HEK293 (cell line): ENCODE results near the gene NOS2.
A peak's percentile ranks its signal among the peaks of the same experiment; 100 is the strongest.
"Not testable (repeated sequence)": the region's sequence is repeated elsewhere in the genome, so short reads cannot be mapped to it uniquely, and the experiment has no call there.

Experiments used
- CTCF ChIA-PET: fragments of 350-600 bp; formaldehyde crosslinking; extraction: SDS; loops from one replicate; lab custom pipeline; 2021; ENCODE audit warnings: antibody characterized with exemption; lab: Yijun Ruan, JAX
- POLR2A ChIA-PET: fragments of 300-600 bp; formaldehyde crosslinking; extraction: SDS; loops from one replicate; lab custom pipeline; 2020; ENCODE audit warnings: antibody characterized with exemption, inconsistent platforms; lab: Yijun Ruan, JAX
- H3K27ac ChIP-seq: fragments of 200-500 bp; sonication (Bioruptor generic); 2 replicates; pipeline ENCODE4 v1.5.1; 2014; ENCODE audit warnings: low read depth, low read length, control low read depth, inconsistent platforms; ENCODE audit errors: extremely low read depth
- H3K36me3 ChIP-seq, 2 experiments: fragments of 200-500 bp in 1 of 2; sonication (Bioruptor generic) in 1 of 2; 1 replicate in 1 of 2; 2 replicates in 1 of 2; pipeline ENCODE4 v1.5.1; 2014 to 2017; ENCODE audit warnings: inconsistent platforms in 2 of 2, low read length in 2 of 2; ENCODE audit not compliant: control insufficient read depth in 2 of 2, insufficient read depth in 1 of 2
- H3K4me1 ChIP-seq: fragments of 200-500 bp; sonication (Bioruptor generic); 2 replicates; pipeline ENCODE4 v1.5.1; 2014; ENCODE audit warnings: mild to moderate bottlenecking, low read length, inconsistent platforms; ENCODE audit not compliant: control insufficient read depth, insufficient read depth
- H3K4me3 ChIP-seq: 2 replicates; pipeline ENCODE4 v1.5.1; 2011; ENCODE audit warnings: low read depth, mild to moderate bottlenecking, control low read depth, low read length, moderate library complexity
- H3K9me3 ChIP-seq: fragments of 200-500 bp; sonication (Bioruptor generic); 2 replicates; pipeline ENCODE4 v1.5.1; 2014; ENCODE audit warnings: low read depth, low read length, inconsistent platforms; ENCODE audit not compliant: control insufficient read depth, insufficient read depth
- EGR2 ChIP-seq: fragments of 450-650 bp; formaldehyde crosslinking; IDR thresholded peaks from 2 replicates; pipeline ENCODE4 v1.5.1; 2016; ENCODE audit warnings: low read depth, missing biosample characterization, missing genetic modification characterization
- HOXC10 ChIP-seq: sonication (generic); formaldehyde crosslinking; IDR thresholded peaks from 2 replicates; pipeline ENCODE4 v1.8.1; 2023; ENCODE audit warnings: mild to moderate bottlenecking, missing genetic modification reagents
- IKZF3 ChIP-seq: fragments of 450-650 bp; IDR thresholded peaks from 2 replicates; pipeline ENCODE4 v1.5.0; 2018; ENCODE audit warnings: missing biosample characterization, mild to moderate bottlenecking, missing genetic modification characterization, moderate library complexity
- REST ChIP-seq: fragments of 450-650 bp; formaldehyde crosslinking; IDR thresholded peaks from 2 replicates; pipeline ENCODE4 v1.5.1; 2016; ENCODE audit warnings: missing biosample characterization, missing genetic modification characterization
- ZFHX2 ChIP-seq: fragments of 450-650 bp; formaldehyde crosslinking; conservative IDR thresholded peaks from 2 replicates; pipeline ENCODE4 v1.5.1; 2016; ENCODE audit warnings: missing biosample characterization, missing genetic modification characterization
- ZIC2 ChIP-seq: fragments of 450-650 bp; formaldehyde crosslinking; IDR thresholded peaks from 2 replicates; pipeline ENCODE4 v1.5.1; 2016; ENCODE audit warnings: missing biosample characterization, missing genetic modification characterization
- ZNF24 ChIP-seq: fragments of 450-650 bp; formaldehyde crosslinking; IDR thresholded peaks from 2 replicates; pipeline ENCODE4 v1.5.1; 2016; ENCODE audit warnings: missing biosample characterization, missing genetic modification characterization
- ZNF292 ChIP-seq: fragments of 450-650 bp; formaldehyde crosslinking; IDR thresholded peaks from 2 replicates; pipeline ENCODE4 v1.5.1; 2016; ENCODE audit warnings: low read depth, missing biosample characterization, missing genetic modification characterization, borderline replicate concordance
- ZNF426 ChIP-seq: fragments of 450-650 bp; formaldehyde crosslinking; IDR thresholded peaks from 2 replicates; pipeline ENCODE4 v1.5.1; 2017; ENCODE audit warnings: missing biosample characterization, missing genetic modification characterization, mild to moderate bottlenecking, inconsistent platforms, moderate library complexity
- ZNF501 ChIP-seq: fragments of 450-650 bp; formaldehyde crosslinking; IDR thresholded peaks from 2 replicates; pipeline ENCODE4 v1.5.1; 2016; ENCODE audit warnings: missing biosample characterization, missing genetic modification characterization
- ZNF626 ChIP-seq: fragments of 450-650 bp; sonication (Bioruptor Pico); formaldehyde crosslinking; IDR thresholded peaks from 2 replicates; pipeline ENCODE4 v1.5.1; 2018; ENCODE audit warnings: missing biosample characterization, missing genetic modification characterization, inconsistent platforms
- ZNF843 ChIP-seq: fragments of 450-650 bp; formaldehyde crosslinking; IDR thresholded peaks from 2 replicates; pipeline ENCODE4 v1.5.1; 2016; ENCODE audit warnings: missing biosample characterization, missing genetic modification characterization
- TF ChIP-seq, protein P1 (sequence below): fragments of 450-650 bp; IDR thresholded peaks from 2 replicates; pipeline ENCODE4 v1.5.1; 2018; ENCODE audit warnings: missing biosample characterization, mild to moderate bottlenecking, missing genetic modification characterization

NOS2 gene

DNA sequence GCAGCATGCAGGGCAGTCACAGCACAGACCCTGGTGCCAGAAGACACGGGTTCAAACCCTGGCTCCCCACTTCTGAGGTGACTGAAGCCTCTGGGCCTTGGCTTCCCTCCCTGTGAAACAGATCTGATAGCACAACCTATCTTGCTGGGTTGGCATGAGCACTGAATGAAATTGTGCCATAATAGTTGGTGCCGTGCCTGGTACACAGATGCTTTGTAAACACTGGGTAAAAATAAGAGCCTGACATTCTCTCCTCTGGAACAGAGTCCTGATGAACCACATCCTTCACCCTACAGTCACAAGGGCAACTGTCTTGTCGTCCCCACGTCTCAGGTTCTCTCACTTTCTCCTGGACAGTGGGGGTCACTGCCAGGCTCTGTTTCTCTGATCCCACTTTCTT is 35.7 kb downstream of the NOS2 start (continued):
- TF ChIP-seq HOXC10 (no peak), ZNF843 (tag by site-specific recombination) (no peak), ZIC2 (tag by site-specific recombination) (no peak), ZNF626 (tag by site-specific recombination) (no peak)

DNA sequence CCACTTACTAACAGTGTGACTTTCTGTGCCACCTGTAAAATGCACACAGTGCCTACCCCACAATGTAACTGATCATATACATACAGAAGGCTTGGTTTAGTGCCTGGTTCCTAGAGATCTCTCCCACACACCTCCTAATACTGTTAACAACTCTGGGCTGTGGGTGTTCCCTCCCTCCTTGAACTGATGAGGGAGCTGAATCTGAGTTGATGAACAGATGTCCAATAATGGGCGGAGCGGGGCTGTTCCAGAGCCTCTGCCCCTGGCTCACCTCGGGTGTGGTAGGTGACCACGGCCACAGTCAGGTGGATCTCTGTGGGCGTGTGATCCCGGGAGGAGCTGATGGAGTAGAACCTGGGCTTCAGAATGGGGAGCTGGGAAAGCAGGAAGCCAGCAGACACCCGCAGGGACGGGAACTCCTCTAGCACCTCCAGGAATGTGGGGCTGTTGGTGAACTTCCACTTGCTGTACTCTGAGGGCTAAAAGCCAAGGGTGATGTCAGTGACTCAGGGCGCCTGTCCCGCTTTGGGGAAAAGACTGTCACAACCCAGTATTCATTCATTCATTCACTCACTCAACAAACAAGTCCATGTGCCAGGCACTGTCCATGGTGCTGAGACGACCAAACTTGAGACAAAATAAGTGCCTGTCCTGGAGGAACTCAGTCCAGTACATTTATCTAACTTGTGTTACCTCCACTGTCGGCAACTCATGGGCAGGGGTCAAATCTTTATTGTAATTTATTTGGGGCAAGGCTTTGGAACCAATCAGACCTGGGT is 37.6 kb downstream of the NOS2 start:
- ChIA-PET POLR2A (no interaction called here), CTCF (interaction anchor here (0.9 to 8.5 kb wide), 4 partner anchors 43 to 119 kb away, joined by 4 to 227 read pairs (median 8); no protein-coding TSS in a partner anchor)
- no peaks in the 10 kb centered on the region for H3K36me3 ChIP-seq
- H3K27ac ChIP-seq: no peak overlapping the region
- no peak overlapping the region for H3K4me3 ChIP-seq
- no peaks in the 10 kb centered on the region for H3K9me3 ChIP-seq
- H3K4me1 ChIP-seq: no peaks in the 10 kb centered on the region
- no peak for TF ChIP-seq IKZF3 (tag by site-specific recombination)
- TF ChIP-seq ZNF292 (tag by site-specific recombination): no peak
- TF ChIP-seq ZNF426 (tag by site-specific recombination): no peak
- TF ChIP-seq ZFHX2 (tag by site-specific recombination): peak; percentile 21; the same call in 1 of the 2 replicates
- TF ChIP-seq REST (tag by site-specific recombination): peak; percentile 96
- TF ChIP-seq, protein P1, sequence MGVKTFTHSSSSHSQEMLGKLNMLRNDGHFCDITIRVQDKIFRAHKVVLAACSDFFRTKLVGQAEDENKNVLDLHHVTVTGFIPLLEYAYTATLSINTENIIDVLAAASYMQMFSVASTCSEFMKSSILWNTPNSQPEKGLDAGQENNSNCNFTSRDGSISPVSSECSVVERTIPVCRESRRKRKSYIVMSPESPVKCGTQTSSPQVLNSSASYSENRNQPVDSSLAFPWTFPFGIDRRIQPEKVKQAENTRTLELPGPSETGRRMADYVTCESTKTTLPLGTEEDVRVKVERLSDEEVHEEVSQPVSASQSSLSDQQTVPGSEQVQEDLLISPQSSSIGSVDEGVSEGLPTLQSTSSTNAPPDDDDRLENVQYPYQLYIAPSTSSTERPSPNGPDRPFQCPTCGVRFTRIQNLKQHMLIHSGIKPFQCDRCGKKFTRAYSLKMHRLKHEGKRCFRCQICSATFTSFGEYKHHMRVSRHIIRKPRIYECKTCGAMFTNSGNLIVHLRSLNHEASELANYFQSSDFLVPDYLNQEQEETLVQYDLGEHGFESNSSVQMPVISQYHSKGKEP (tag by site-specific recombination): no peak
- no peak for TF ChIP-seq ZNF501
- peak; percentile 80; the same call in 1 of the 2 replicates for TF ChIP-seq ZNF24
- TF ChIP-seq EGR2 (tag by site-specific recombination): peak; percentile 56; the same call in 1 of the 2 replicates

DNA sequence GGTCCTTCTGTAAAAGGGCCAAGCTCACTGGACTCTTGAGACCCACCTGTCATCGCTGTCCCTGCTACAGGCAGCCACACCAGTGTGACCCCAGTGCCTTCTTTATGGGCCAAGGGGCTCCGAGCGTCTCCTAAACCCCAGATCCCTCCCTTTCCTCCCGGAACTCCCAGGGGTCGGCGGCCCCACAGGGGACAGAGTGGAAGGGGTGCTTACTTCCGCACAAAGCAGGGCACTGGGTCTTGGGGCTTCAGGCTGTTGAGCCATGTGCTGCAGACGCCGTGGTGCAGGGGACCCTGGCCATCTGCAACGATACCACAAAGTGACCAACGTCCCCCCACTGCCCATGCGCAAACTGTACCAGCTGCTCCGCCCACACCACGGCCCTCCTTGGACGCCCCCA is 39.4 kb downstream of the NOS2 start:
- POLR2A ChIA-PET, H3K36me3 ChIP-seq, H3K4me1 ChIP-seq, H3K27ac ChIP-seq, H3K9me3 ChIP-seq, H3K4me3 ChIP-seq: not testable (repeated sequence)
- CTCF ChIA-PET: interaction anchor here (0.9 to 13.7 kb wide), 9 partner anchors 17 to 490 kb away, joined by 3 to 278 read pairs (median 6); partner anchors contain the start of gene LYRM9
